ENCODE data around the gene SLCO2B1. TPM values are rescaled to one million over a fixed set of nuclear protein-coding genes. Genes with fewer than 3 reads are reported as not detected.

Gene SLCO2B1
- total RNA-seq, 1 donor from 2014 or later: 2.6 TPM

DNA sequence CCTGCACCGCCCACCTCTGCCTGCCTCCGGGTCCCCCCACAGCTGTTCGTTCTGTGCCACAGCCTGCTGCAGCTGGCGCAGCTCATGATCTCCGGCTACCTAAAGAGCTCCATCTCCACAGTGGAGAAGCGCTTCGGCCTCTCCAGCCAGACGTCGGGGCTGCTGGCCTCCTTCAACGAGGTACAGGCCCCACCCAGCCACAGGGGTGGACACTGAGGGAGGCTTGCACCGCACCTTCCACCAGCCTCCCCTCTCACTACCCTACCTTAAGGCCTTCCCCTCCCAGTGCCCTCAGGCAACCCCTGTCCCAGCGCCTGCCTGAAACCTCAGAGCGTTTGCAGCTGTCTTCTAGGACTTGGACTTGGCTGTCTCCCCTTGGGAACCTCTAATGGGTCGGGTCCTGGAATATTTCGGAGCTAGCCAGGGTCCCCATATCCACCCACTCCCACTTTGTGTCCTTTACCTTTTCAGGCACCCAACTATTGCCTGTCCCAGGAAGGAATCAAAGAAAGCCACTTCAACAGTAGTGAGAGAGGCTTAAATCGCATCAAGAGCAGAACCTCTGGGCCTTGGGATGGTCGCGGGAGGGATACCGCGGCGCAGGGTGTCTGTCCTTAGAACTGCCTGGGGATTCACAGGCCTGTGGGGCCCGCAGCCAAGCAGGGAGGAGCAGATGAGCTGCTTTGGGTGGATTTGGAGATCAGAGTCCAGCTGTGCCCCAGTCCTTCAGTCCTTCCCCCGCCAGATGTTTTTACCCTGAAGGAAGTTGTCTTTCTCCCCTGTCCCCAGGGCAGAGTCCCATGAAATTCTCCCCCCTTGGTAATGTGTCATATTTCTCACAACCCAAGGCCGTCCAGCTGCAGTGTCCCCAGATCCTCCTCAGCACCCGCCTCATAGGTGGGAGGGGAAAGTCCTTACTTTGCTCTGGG, 13.3 kb downstream of the SLCO2B1 start:
- H3K27me3 ChIP-seq (ENCODE audit: insufficient read depth, low read length): peaks cover 5% of the 10 kb centered on the region
- Mint-ChIP-seq H3K9me3 (ENCODE audit: unreplicated experiment) (peaks cover 18% of the 10 kb centered on the region), H3K4me1 (ENCODE audit: low read depth, unreplicated experiment) (no peaks in the 10 kb centered on the region), H3K4me3 (ENCODE audit: unreplicated experiment) (no peak overlapping the region), H3K27ac (ENCODE audit: unreplicated experiment) (no peak overlapping the region), H3K27me3 (ENCODE audit: low read depth, unreplicated experiment) (peaks cover 35% of the 10 kb centered on the region), H3K36me3 (ENCODE audit: low read depth, unreplicated experiment) (peaks cover 4% of the 10 kb centered on the region)
- TF ChIP-seq, protein P1, sequence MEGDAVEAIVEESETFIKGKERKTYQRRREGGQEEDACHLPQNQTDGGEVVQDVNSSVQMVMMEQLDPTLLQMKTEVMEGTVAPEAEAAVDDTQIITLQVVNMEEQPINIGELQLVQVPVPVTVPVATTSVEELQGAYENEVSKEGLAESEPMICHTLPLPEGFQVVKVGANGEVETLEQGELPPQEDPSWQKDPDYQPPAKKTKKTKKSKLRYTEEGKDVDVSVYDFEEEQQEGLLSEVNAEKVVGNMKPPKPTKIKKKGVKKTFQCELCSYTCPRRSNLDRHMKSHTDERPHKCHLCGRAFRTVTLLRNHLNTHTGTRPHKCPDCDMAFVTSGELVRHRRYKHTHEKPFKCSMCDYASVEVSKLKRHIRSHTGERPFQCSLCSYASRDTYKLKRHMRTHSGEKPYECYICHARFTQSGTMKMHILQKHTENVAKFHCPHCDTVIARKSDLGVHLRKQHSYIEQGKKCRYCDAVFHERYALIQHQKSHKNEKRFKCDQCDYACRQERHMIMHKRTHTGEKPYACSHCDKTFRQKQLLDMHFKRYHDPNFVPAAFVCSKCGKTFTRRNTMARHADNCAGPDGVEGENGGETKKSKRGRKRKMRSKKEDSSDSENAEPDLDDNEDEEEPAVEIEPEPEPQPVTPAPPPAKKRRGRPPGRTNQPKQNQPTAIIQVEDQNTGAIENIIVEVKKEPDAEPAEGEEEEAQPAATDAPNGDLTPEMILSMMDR (IDR thresholded peaks at IDR 0.05; ENCODE audit: insufficient read depth, low read depth, low read length): no peak
- no peak for TF ChIP-seq EZH2 (IDR thresholded peaks at IDR 0.05; ENCODE audit: insufficient read depth, low read length)
- H3K9ac ChIP-seq (ENCODE audit: low read length): no peak overlapping the region
- no peak overlapping the region for H3K27ac ChIP-seq (ENCODE audit: low read depth, low read length)
- no peak overlapping the region for H3K4me3 ChIP-seq (ENCODE audit: insufficient read depth, low read depth, low read length)
- H3K36me3 ChIP-seq (ENCODE audit: insufficient read depth, low read length): no peaks in the 10 kb centered on the region
- no peak overlapping the region for H2AFZ ChIP-seq (ENCODE audit: low read depth, low read length)
- no peaks in the 10 kb centered on the region for H4K20me1 ChIP-seq (ENCODE audit: insufficient read depth, low read length)
- DNase-seq (ENCODE audit: low read depth) (no peak), FAIRE-seq (no peak)
- H3K79me2 ChIP-seq (ENCODE audit: insufficient read depth, low read length): no peaks in the 10 kb centered on the region
- no peaks in the 10 kb centered on the region for H3K4me1 ChIP-seq (ENCODE audit: insufficient read depth, low read length)
- no peak overlapping the region for H3K4me2 ChIP-seq (ENCODE audit: low read length)
- H3K9me3 ChIP-seq (ENCODE audit: insufficient read depth, low read depth, low read length): peaks cover 4% of the 10 kb centered on the region

DNA sequence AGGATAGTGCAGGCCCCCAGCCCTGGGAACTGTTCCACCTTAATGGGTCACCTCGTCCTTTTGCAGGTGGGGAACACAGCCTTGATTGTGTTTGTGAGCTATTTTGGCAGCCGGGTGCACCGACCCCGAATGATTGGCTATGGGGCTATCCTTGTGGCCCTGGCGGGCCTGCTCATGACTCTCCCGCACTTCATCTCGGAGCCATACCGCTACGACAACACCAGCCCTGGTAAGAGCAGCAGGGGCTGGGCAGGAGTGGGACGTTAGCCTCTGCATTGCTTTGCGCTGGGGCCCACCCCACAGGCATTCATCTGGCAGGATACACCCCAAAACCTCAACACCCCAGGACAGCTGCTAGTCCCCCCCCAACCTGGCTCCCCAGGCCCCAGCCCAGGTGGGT, 14.8 kb downstream of the SLCO2B1 start:
- no peaks in the 10 kb centered on the region for H3K36me3 ChIP-seq (ENCODE audit: insufficient read depth, low read length)
- TF ChIP-seq, protein P1 (IDR thresholded peaks at IDR 0.05; ENCODE audit: insufficient read depth, low read depth, low read length): no peak
- no peak for TF ChIP-seq EZH2 (IDR thresholded peaks at IDR 0.05; ENCODE audit: insufficient read depth, low read length)
- FAIRE-seq: no peak
- Mint-ChIP-seq H3K27me3 (ENCODE audit: low read depth, unreplicated experiment) (peaks cover 41% of the 10 kb centered on the region), H3K27ac (ENCODE audit: unreplicated experiment) (no peak overlapping the region), H3K4me1 (ENCODE audit: low read depth, unreplicated experiment) (no peaks in the 10 kb centered on the region), H3K4me3 (ENCODE audit: unreplicated experiment) (no peak overlapping the region), H3K9me3 (ENCODE audit: unreplicated experiment) (peaks cover 15% of the 10 kb centered on the region), H3K36me3 (ENCODE audit: low read depth, unreplicated experiment) (peaks cover 4% of the 10 kb centered on the region)
- H3K79me2 ChIP-seq (ENCODE audit: insufficient read depth, low read length): no peaks in the 10 kb centered on the region
- no peaks in the 10 kb centered on the region for H3K4me1 ChIP-seq (ENCODE audit: insufficient read depth, low read length)
- peaks cover 6% of the 10 kb centered on the region for H3K27me3 ChIP-seq (ENCODE audit: insufficient read depth, low read length)
- H4K20me1 ChIP-seq (ENCODE audit: insufficient read depth, low read length): no peaks in the 10 kb centered on the region
- no peak overlapping the region for H2AFZ ChIP-seq (ENCODE audit: low read depth, low read length)
- peaks cover under 1% of the 10 kb centered on the region for H3K9me3 ChIP-seq (ENCODE audit: insufficient read depth, low read depth, low read length)
- H3K9ac ChIP-seq (ENCODE audit: low read length): no peak overlapping the region
- DNase-seq (ENCODE audit: low read depth): no peak
- no peak overlapping the region for H3K4me2 ChIP-seq (ENCODE audit: low read length)
- H3K4me3 ChIP-seq (ENCODE audit: insufficient read depth, low read depth, low read length): no peak overlapping the region
- H3K27ac ChIP-seq (ENCODE audit: low read depth, low read length): no peak overlapping the region

DNA sequence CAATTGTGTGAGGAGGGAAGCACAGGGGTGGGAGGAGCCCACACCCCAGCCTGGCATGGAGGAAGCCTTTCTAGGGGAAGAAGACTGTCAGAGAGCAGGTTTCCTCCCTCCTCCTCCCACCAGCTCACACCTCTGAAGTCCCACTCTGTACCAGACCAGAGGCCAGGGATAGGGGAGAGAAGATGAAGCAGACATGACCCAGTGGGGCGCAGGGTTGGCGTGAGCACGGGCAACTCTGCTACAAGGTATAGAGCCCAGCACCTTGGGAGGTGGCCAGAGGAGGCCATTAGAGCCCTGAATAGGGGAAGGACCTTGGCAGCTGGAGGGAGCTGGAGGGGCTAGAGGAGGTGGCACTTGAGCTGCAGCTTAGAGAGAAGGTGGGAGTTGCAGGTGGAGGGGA, 15.9 kb downstream of the SLCO2B1 start:
- H3K79me2 ChIP-seq (ENCODE audit: insufficient read depth, low read length): no peaks in the 10 kb centered on the region
- H3K9ac ChIP-seq (ENCODE audit: low read length): no peak overlapping the region
- Mint-ChIP-seq H3K36me3 (ENCODE audit: low read depth, unreplicated experiment) (peaks cover 2% of the 10 kb centered on the region), H3K27ac (ENCODE audit: unreplicated experiment) (no peak overlapping the region), H3K4me3 (ENCODE audit: unreplicated experiment) (no peak overlapping the region), H3K9me3 (ENCODE audit: unreplicated experiment) (peaks cover 5% of the 10 kb centered on the region), H3K27me3 (ENCODE audit: low read depth, unreplicated experiment) (peaks cover 46% of the 10 kb centered on the region), H3K4me1 (ENCODE audit: low read depth, unreplicated experiment) (no peaks in the 10 kb centered on the region)
- H3K4me1 ChIP-seq (ENCODE audit: insufficient read depth, low read length): no peaks in the 10 kb centered on the region
- H3K27me3 ChIP-seq (ENCODE audit: insufficient read depth, low read length): peaks cover 7% of the 10 kb centered on the region
- TF ChIP-seq, protein P1 (IDR thresholded peaks at IDR 0.05; ENCODE audit: insufficient read depth, low read depth, low read length): no peak
- no peak for TF ChIP-seq EZH2 (IDR thresholded peaks at IDR 0.05; ENCODE audit: insufficient read depth, low read length)
- FAIRE-seq (no peak), DNase-seq (ENCODE audit: low read depth) (no peak)
- no peaks in the 10 kb centered on the region for H3K9me3 ChIP-seq (ENCODE audit: insufficient read depth, low read depth, low read length)
- H3K36me3 ChIP-seq (ENCODE audit: insufficient read depth, low read length): no peaks in the 10 kb centered on the region
- H3K4me3 ChIP-seq (ENCODE audit: insufficient read depth, low read depth, low read length): no peak overlapping the region
- no peak overlapping the region for H2AFZ ChIP-seq (ENCODE audit: low read depth, low read length)
- no peak overlapping the region for H3K4me2 ChIP-seq (ENCODE audit: low read length)
- H4K20me1 ChIP-seq (ENCODE audit: insufficient read depth, low read length): no peaks in the 10 kb centered on the region
- no peak overlapping the region for H3K27ac ChIP-seq (ENCODE audit: low read depth, low read length)
